GM21619 (cell line): ENCODE data around the gene GPR15.

Experiments
- ATAC-seq: cut with Tn5 transposase; IDR thresholded peaks from one replicate; pipeline ENCODE4 v1.9.1; 2021; ENCODE audit not compliant: unreplicated experiment

Gene GPR15

DNA sequence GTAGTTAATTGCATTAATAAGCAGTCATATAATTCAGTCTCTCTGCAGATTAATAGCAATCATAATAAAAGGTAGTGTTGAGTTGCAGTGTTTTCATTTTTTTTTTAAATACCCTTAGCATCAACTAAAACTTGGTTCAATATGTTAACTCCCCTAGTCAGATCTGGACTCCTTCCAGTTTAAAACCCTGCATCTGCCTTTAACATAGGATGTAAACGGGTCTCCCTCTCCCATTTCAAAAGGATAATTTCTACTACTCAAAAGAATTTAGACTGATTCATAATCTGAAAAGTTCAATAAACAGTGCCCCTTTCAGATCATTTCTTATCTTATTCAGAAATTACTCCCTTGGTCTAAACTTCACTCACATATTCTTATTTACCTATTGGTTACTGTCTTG, 50.3 kb downstream of the GPR15 start:
- no peak for ATAC-seq

DNA sequence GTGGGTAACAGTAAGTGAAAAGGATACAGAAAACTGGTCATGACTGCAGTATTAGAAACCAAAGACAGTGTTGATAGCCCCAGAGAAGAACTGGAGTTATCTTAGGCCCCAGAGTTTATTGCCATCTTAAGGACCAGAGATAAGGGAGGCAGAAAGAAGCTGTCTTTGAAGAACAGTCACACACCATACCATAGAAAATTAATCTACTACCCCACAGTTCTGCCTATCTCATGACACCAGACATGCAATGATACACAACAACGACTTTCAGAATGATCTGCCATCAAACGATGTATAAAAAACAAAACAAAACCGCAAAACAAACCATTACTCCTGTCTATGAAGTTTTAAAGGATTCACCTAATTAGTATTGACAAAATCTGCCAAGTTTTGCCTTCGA, 52.0 kb downstream of the GPR15 start:
- no peak for ATAC-seq
